ENCODE measurements around the gene CPNE2.

- TF ChIP-seq CTCF (IDR thresholded peaks at IDR 0.05; ENCODE audit: low read depth, low read length, missing input control) (no peak), MAX (IDR thresholded peaks at IDR 0.05) (no peak), ATF3 (IDR thresholded peaks at IDR 0.05) (no peak)
Measured at GRCh38 chr16:57091975-57092785, at the start of gene CPNE2.
